Gastrocnemius medialis (tissue), 4 donors: ENCODE measurements around the gene NFAT5. TPM values are rescaled to one million over a fixed set of nuclear protein-coding genes. Genes with fewer than 3 reads are reported as not detected.

Experiments
- ATAC-seq, 2 donors: fragments of 150-250 bp; one replicate each; pipeline ENCODE4 v1.9.1; 2016
- DNase-seq, 2 donors: peaks; one replicate each; pipeline ENCODE4 v3.0.0-alpha.2; 2019
- H3K27ac ChIP-seq, 4 donors: fragments of 200-600 bp; sonication (generic); 1 replicate in 1 of 4; 2 replicates in 3 of 4; pipeline ENCODE4 v1.5.1; 2016 to 2018; ENCODE audit warnings: mild to moderate bottlenecking in 2 of 4, moderate library complexity in 1 of 4
- H3K27me3 ChIP-seq, 3 donors: fragments of 200-600 bp; sonication (generic) in 2 of 3; 1 replicate in 1 of 3; 2 replicates in 2 of 3; pipeline versions ENCODE4 v1.5.1 to v1.6.0; 2016 to 2019; ENCODE audit warnings: mild to moderate bottlenecking in 1 of 3, moderate library complexity in 1 of 3
- H3K36me3 ChIP-seq, 2 donors: fragments of 200-600 bp; sonication (generic) in 1 of 2; one replicate each; pipeline ENCODE4 v1.5.1; 2017 to 2018
- H3K4me1 ChIP-seq, 2 donors: fragments of 200-600 bp; sonication (generic) in 1 of 2; one replicate each; pipeline ENCODE4 v1.5.1; 2016 to 2017; ENCODE audit warnings: mild to moderate bottlenecking in 2 of 2
- H3K4me3 ChIP-seq, 4 donors: fragments of 200-600 bp; sonication (generic) in 3 of 4; 1 replicate in 1 of 4; 2 replicates in 3 of 4; pipeline ENCODE4 v1.5.1; 2016 to 2019; ENCODE audit warnings: mild to moderate bottlenecking in 2 of 4
- H3K9me3 ChIP-seq, 3 donors: fragments of 200-600 bp; sonication (generic) in 2 of 3; 1 replicate in 1 of 3; 2 replicates in 2 of 3; pipeline ENCODE4 v1.5.1; 2016 to 2019
- CTCF ChIP-seq, 5 experiments: fragments of 450-650 bp in 3 of 5; fragments of 200-600 bp in 2 of 5; sonication (generic) in 2 of 5; IDR thresholded peaks in 4 of 5; conservative IDR thresholded peaks in 1 of 5; 1 replicate in 4 of 5; 2 replicates in 1 of 5; pipeline ENCODE4 v1.5.1; 2016 to 2019; ENCODE audit warnings: antibody characterized with exemption in 5 of 5, mild to moderate bottlenecking in 3 of 5, moderate library complexity in 3 of 5
- POLR2A ChIP-seq, 2 donors: fragments of 450-650 bp; IDR thresholded peaks; one replicate each; pipeline ENCODE4 v1.6.1; 2017; ENCODE audit warnings: antibody characterized with exemption in 2 of 2, mild to moderate bottlenecking in 2 of 2, moderate library complexity in 2 of 2
- in situ Hi-C, 4 donors: fragments of 200-750 bp; cut with MboI; loops; one replicate each; pipeline versions ENCODE4 v1.15.0 to v1.8.0; 2017; ENCODE audit warnings: low sequenced_read_pairs in 4 of 4
- intact Hi-C: fragments of 100-400 bp; cut with DNase I; formaldehyde crosslinking; loops from one replicate; pipeline ENCODE4 v1.15.1; 2023; ENCODE audit warnings: low total_unique reads
- total RNA-seq, 4 donors: library from RNA; depleted of rRNA; stranded (reverse); fragments of >200 nt; gene quantifications; one replicate each; pipeline versions ENCODE4 v1.1.0 to v1.2.3, GENCODE V29; 2016

NFAT5 gene
- total RNA-seq, 4 donors from 2014 or later, result 14.4 to 34.2 (median 18.4) TPM

GRCh38 chr16:69561901-69562300 lies 3.9 kb upstream of the NFAT5 start:
- TF ChIP-seq CTCF (IDR thresholded peaks at IDR 0.05 in 4 of 5, conservative IDR thresholded peaks at IDR 0.05 in 1 of 5), result no peak
- Histone ChIP-seq H3K4me1 (peaks cover 7 to 9% of the 10 kb centered on the region in 2 donors), H3K4me3 (no peak overlapping the region), H3K27ac (no peak overlapping the region), H3K27me3 (no peaks in the 10 kb centered on the region), H3K9me3 (no peaks in the 10 kb centered on the region), H3K36me3 (no peaks in the 10 kb centered on the region)
- in situ Hi-C loops, result loop anchor here in 1 of 4 donors (10.0 kb wide), 1 partner anchor 167 kb away; no protein-coding TSS in a partner anchor
- no peak for DNase-seq
- ATAC-seq, result no peak
- intact Hi-C loops, result no loop called here

- Histone ChIP-seq H3K4me1 (peaks cover 17 to 18% of the 10 kb centered on the region in 2 donors), H3K27me3 (no peaks in the 10 kb centered on the region), H3K9me3 (no peaks in the 10 kb centered on the region), H3K4me3 (no peak overlapping the region), H3K36me3 (no peaks in the 10 kb centered on the region), H3K27ac (no peak overlapping the region)
- ATAC-seq (no peak), DNase-seq (no peak)
- in situ Hi-C loops, result loop anchor here in 1 of 4 donors (10.0 kb wide), 1 partner anchor 168 kb away; no protein-coding TSS in a partner anchor
- TF ChIP-seq CTCF (IDR thresholded peaks at IDR 0.05 in 4 of 5, conservative IDR thresholded peaks at IDR 0.05 in 1 of 5), result no peak
- TF ChIP-seq POLR2A (IDR thresholded peaks at IDR 0.05), result no peak
- intact Hi-C loops, result no loop called here
Observed at GRCh38 chr16:69562813-69563212, 3.0 kb upstream of the NFAT5 start.

- DNase-seq, result no peak
- no peak for TF ChIP-seq POLR2A (IDR thresholded peaks at IDR 0.05)
- no peak for TF ChIP-seq CTCF (IDR thresholded peaks at IDR 0.05 in 4 of 5, conservative IDR thresholded peaks at IDR 0.05 in 1 of 5)
- Histone ChIP-seq H3K4me3 (no peak overlapping the region), H3K4me1 (peaks cover 27 to 29% of the 10 kb centered on the region in 2 donors), H3K36me3 (no peaks in the 10 kb centered on the region), H3K27ac (peak overlapping the region; percentile 0 to 100 (median 99)), H3K9me3 (no peaks in the 10 kb centered on the region), H3K27me3 (no peaks in the 10 kb centered on the region)
- in situ Hi-C loops (loop anchor here in 1 of 4 donors (10.0 kb wide), 1 partner anchor 169 kb away; no protein-coding TSS in a partner anchor), intact Hi-C loops (no loop called here)
- no peak for ATAC-seq
Observed at GRCh38 chr16:69563605-69564580, 1.9 kb upstream of the NFAT5 start.

GRCh38 chr16:69564845-69565670 lies 708 bp upstream of the NFAT5 start:
- no peak for ATAC-seq
- no peaks in the 10 kb centered on the region for H3K27me3 ChIP-seq
- H3K36me3 ChIP-seq, result no peaks in the 10 kb centered on the region
- H3K4me3 ChIP-seq, result peak overlapping the region; percentile 75 to 99 (median 94)
- H3K9me3 ChIP-seq, result no peaks in the 10 kb centered on the region
- in situ Hi-C loops, result loop anchor here in 1 of 4 donors (10.0 kb wide), 1 partner anchor 170 kb away; no protein-coding TSS in a partner anchor
- intact Hi-C loops, result loop anchor here (1.0 kb wide), 3 partner anchors 48 to 433 kb away; partner anchors contain the start of genes CHTF8, CYB5B and UTP4
- no peak for DNase-seq
- H3K27ac ChIP-seq, result peak overlapping the region; percentile 98 to 100 (median 100)
- H3K4me1 ChIP-seq, result peaks cover 38 to 39% of the 10 kb centered on the region in 2 donors
- no peak for TF ChIP-seq POLR2A (IDR thresholded peaks at IDR 0.05)
- peak in 1 of 5 experiments; percentile 25 for TF ChIP-seq CTCF (IDR thresholded peaks at IDR 0.05 in 4 of 5, conservative IDR thresholded peaks at IDR 0.05 in 1 of 5)
